Testis (tissue), 3 donors: ENCODE results near the gene BCAR3. TPM values are rescaled to one million over a fixed set of nuclear protein-coding genes. Genes with fewer than 3 reads are reported as not detected.

Source experiments
- DNase-seq: peaks from one replicate; pipeline ENCODE4 v3.0.0-alpha.2; 2019
- H3K27ac ChIP-seq, 2 donors: fragments of 200-600 bp; sonication (generic); one replicate each; pipeline ENCODE4 v1.5.1; 2019
- H3K27me3 ChIP-seq: fragments of 200-600 bp; sonication (generic); one replicate; pipeline ENCODE4 v1.5.1; 2019
- H3K36me3 ChIP-seq: fragments of 200-600 bp; sonication (generic); one replicate; pipeline ENCODE4 v1.5.1; 2017; ENCODE audit warnings: low read depth; ENCODE audit errors: missing control alignments
- H3K4me1 ChIP-seq: fragments of 200-600 bp; sonication (generic); one replicate; pipeline ENCODE4 v1.5.1; 2019
- H3K4me3 ChIP-seq, 2 donors: fragments of 200-600 bp; sonication (generic); one replicate each; pipeline ENCODE4 v1.5.1; 2017 to 2019
- H3K9me3 ChIP-seq: fragments of 200-600 bp; sonication (generic); one replicate; pipeline ENCODE4 v1.5.1; 2017
- POLR2A ChIP-seq: fragments of 450-650 bp; IDR thresholded peaks from one replicate; pipeline ENCODE4 v1.6.1; 2017; ENCODE audit warnings: antibody characterized with exemption, mild to moderate bottlenecking, moderate library complexity
- WGBS, 2 donors: methylation state at CpG; one replicate each; pipeline ENCODE4 v1.1.5; 2018; 5-methylcytosine and 5-hydroxymethylcytosine counted together
- intact Hi-C: fragments of 100-400 bp; cut with DNase I; formaldehyde crosslinking; loops from one replicate; pipeline ENCODE4 v1.15.1; 2023; ENCODE audit warnings: low total_unique reads
- polyA plus RNA-seq: library from polyadenylated mRNA; stranded (reverse); fragments of 350-450 nt; fragmentation: Illumina TruSeq; extraction: RNeasy Lipid Tissue Mini Kit (QIAGEN cat#74804); gene quantifications from one replicate; pipeline ENCODE4 v1.2.3, GENCODE V29; 2014; ENCODE audit warnings: low read depth, low replicate concordance; ENCODE audit not compliant: insufficient read depth
- total RNA-seq, 2 donors: library from RNA; depleted of rRNA; stranded (reverse); fragments of >200 nt; gene quantifications; one replicate each; pipeline ENCODE4 v1.2.3, GENCODE V29; 2016
- TF ChIP-seq, protein P1 (sequence below), 3 experiments: fragments of 450-650 bp in 2 of 3; fragments of 200-600 bp in 1 of 3; sonication (generic) in 1 of 3; IDR thresholded peaks; one replicate each; pipeline ENCODE4 v1.5.1; 2016 to 2019; ENCODE audit warnings: antibody characterized with exemption in 3 of 3, mild to moderate bottlenecking in 2 of 3, moderate library complexity in 1 of 3

Gene BCAR3
- total and polyA plus RNA-seq, 3 donors from 2014 or later = 23.2 to 55.9 (median 42.9) TPM

GRCh38 chr1:93648656-93649055, 33.0 kb downstream of the BCAR3 start:
- TF ChIP-seq, protein P1, sequence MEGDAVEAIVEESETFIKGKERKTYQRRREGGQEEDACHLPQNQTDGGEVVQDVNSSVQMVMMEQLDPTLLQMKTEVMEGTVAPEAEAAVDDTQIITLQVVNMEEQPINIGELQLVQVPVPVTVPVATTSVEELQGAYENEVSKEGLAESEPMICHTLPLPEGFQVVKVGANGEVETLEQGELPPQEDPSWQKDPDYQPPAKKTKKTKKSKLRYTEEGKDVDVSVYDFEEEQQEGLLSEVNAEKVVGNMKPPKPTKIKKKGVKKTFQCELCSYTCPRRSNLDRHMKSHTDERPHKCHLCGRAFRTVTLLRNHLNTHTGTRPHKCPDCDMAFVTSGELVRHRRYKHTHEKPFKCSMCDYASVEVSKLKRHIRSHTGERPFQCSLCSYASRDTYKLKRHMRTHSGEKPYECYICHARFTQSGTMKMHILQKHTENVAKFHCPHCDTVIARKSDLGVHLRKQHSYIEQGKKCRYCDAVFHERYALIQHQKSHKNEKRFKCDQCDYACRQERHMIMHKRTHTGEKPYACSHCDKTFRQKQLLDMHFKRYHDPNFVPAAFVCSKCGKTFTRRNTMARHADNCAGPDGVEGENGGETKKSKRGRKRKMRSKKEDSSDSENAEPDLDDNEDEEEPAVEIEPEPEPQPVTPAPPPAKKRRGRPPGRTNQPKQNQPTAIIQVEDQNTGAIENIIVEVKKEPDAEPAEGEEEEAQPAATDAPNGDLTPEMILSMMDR (IDR thresholded peaks at IDR 0.05) = no peak
- no peak for TF ChIP-seq POLR2A
- no peaks in the 10 kb centered on the region for H3K27me3 ChIP-seq
- no peaks in the 10 kb centered on the region for H3K36me3 ChIP-seq
- 94 to 97% methylated on average over 2 of the region's 2 CpGs for WGBS, 2 donors
- no peak overlapping the region for H3K4me3 ChIP-seq
- intact Hi-C loops = no loop called here
- no peaks in the 10 kb centered on the region for H3K4me1 ChIP-seq
- no peak for DNase-seq
- H3K27ac ChIP-seq = no peak overlapping the region
- H3K9me3 ChIP-seq = no peaks in the 10 kb centered on the region

DNA sequence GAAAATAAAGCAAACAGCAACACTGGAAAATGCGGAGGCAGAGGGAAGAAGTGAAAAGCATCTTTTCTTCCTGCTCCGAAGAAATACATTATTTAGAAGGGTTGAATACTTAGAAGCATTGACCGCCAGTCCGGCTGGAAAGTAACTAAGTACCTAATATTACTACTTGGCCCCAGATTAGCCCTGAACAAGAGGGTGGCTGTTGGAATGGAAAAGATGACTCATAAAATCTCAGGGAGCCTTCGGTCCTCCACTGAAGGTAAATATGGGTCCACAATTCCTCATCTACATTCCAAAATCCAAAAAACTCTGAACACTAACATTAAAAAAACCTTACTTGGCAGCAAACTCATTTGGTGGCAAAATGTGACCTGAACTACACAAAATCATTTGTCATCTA, 40.1 kb downstream of the BCAR3 start:
- TF ChIP-seq POLR2A = no peak
- TF ChIP-seq, protein P1 (IDR thresholded peaks at IDR 0.05) = no peak
- Histone ChIP-seq H3K9me3 (no peaks in the 10 kb centered on the region), H3K27me3 (no peaks in the 10 kb centered on the region), H3K4me1 (no peaks in the 10 kb centered on the region), H3K4me3 (no peak overlapping the region), H3K27ac (no peak overlapping the region), H3K36me3 (no peaks in the 10 kb centered on the region)
- intact Hi-C loops = no loop called here
- 66 to 69% methylated on average over 5 of the region's 5 CpGs for WGBS, 2 donors
- DNase-seq = no peak

DNA sequence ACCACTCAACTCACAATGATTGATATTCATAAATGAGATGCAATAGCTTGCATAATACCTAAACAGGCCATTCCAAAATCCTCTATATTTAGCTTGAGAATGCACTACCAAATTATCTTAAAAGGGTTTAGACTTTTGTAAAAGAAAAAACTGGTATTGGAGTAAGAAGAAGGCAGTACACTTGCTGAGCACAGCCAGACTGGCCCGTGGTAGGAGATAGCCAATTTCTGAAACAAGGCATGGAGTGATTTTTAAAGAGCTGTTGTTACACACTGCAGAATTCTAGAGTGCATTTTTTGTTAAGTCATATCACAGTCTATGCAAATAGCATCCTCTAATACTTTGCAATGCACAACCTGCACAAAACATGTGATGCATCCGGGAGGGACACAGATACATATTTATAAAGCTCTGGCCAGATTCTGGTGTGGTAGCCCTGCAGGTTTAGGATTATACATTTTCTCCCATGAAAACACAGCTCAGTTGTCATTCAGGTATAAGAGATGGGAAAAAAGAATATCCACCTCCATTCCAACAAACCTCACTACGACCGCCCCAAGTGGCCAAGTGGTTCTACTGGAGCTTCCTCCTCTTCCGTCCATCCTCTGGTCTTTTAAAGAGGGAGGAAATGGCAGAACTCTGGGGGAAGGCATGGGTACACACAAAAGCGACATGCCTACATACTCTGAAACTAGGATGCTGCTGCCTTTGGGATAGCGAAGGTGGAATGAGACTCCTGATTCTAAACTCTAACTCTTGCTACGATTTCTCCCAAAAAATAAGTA, 40.8 kb downstream of the BCAR3 start:
- 87 to 92% methylated on average over 8 of the region's 8 CpGs for WGBS, 2 donors
- Histone ChIP-seq H3K4me3 (no peak overlapping the region), H3K9me3 (no peaks in the 10 kb centered on the region), H3K27me3 (no peaks in the 10 kb centered on the region), H3K27ac (no peak overlapping the region), H3K4me1 (peaks cover 4% of the 10 kb centered on the region), H3K36me3 (no peaks in the 10 kb centered on the region)
- TF ChIP-seq POLR2A = no peak
- TF ChIP-seq, protein P1 (IDR thresholded peaks at IDR 0.05) = no peak
- intact Hi-C loops = no loop called here
- no peak for DNase-seq

GRCh38 chr1:93638981-93639380, 42.7 kb downstream of the BCAR3 start:
- 91% methylated on average over 8 of the region's 8 CpGs; no CpG with 5 or more reads in 1 of the 2 donors for WGBS, 2 donors

More at GRCh38 chr1:93638981-93639380, 42.7 kb downstream of the BCAR3 start:
- DNase-seq = peak; percentile 7
- intact Hi-C loops = no loop called here
- H3K4me3 ChIP-seq = no peak overlapping the region
- H3K27ac ChIP-seq = no peak overlapping the region
- H3K27me3 ChIP-seq = no peaks in the 10 kb centered on the region
- H3K9me3 ChIP-seq = no peaks in the 10 kb centered on the region
- peaks cover 5% of the 10 kb centered on the region for H3K4me1 ChIP-seq
- no peaks in the 10 kb centered on the region for H3K36me3 ChIP-seq
- TF ChIP-seq, protein P1 (IDR thresholded peaks at IDR 0.05) = no peak
- TF ChIP-seq POLR2A = no peak
